CD4-positive, alpha-beta T cell treated with Interleukin-6 at 100 ng/mL for 8 hours (primary cell): ENCODE measurements around the gene SAT2.
"Not testable (repeated sequence)": the region's sequence is repeated elsewhere in the genome, so short reads cannot be mapped to it uniquely, and the experiment has no call there.

ENCODE experiments used
- DNase-seq: peaks from one replicate; pipeline ENCODE4 v3.0.0-alpha.2; 2020; ENCODE audit warnings: mixed read lengths, low spot score

Gene SAT2

DNA sequence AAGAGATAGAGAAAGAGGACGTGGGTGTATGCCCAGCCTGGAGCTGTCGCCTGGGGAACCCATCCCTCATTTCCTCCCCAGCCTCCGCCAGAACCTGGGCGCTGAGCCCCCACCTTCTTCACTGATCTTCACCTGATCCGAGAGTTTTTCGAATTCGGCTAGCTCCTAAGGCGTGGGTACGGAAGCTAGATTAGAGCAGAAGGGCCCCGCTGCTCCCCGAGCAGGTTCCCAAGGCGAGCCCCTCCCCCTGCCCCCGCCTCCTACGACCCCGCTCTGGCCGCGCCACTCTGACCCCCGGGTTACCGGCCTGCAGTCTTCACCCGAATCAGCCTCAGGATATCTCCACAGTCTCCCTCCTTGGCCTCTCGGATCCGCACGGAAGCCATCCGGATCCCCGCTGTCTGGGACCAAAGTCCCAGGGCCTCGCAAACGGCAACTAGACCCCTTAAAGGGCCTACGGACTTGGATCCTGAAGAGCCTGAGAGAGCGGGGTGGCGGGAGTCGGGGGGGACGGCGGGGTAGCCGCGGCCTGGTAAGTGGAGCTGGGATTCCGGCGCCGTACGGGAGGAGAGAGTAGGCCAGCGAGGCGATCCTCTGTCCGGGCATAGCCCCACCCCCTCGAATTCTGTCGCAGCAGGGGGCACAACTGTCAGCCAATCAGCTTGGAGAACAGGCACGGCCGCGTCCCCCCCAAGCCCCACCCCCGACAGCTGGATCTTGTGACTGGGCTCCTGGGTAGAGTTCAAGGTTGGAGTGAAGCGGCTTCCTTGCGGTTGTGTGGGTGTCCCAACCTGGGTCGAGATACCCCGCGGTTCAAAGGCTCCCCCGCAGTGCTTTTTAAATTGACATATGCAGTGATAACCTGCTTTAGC lies at the start of gene SAT2:
SAT2 (minus strand) TSS at position 572 of the 872 bp plus-strand sequence; CDS start at position 386, 186 bp downstream.
- DNase-seq: peak; percentile 90

DNA sequence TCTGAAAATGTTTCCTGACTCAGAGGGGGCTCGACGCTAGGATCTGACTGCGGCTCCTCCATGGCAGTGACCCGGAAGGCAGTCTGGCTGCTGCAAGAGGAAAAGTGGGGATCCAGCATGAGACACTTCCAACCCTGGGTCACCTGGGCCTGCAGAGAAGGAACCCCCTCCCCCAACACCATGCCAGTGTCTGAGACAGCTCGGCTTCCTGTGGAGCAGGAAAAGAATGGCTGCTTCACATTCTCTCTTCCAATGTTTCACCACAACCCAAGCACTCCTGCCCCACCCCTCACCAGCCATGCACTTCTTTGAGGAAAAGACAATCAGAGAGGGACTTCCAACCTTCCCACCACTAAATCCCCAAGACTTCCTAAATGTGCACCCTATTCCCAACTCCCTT lies 48.9 kb upstream of the SAT2 start:
- DNase-seq: no peak

DNA sequence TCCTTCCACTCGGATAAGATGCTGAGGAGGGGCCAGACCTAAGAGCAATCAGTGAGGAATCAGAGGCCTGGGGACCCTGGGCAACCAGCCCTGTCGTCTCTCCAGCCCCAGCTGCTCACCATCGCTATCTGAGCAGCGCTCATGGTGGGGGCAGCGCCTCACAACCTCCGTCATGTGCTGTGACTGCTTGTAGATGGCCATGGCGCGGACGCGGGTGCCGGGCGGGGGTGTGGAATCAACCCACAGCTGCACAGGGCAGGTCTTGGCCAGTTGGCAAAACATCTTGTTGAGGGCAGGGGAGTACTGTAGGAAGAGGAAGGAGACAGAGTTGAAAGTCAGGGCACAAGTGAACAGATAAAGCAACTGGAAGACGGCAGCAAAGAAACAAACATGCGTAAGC lies 47.3 kb upstream of the SAT2 start:
- DNase-seq: no peak

DNA sequence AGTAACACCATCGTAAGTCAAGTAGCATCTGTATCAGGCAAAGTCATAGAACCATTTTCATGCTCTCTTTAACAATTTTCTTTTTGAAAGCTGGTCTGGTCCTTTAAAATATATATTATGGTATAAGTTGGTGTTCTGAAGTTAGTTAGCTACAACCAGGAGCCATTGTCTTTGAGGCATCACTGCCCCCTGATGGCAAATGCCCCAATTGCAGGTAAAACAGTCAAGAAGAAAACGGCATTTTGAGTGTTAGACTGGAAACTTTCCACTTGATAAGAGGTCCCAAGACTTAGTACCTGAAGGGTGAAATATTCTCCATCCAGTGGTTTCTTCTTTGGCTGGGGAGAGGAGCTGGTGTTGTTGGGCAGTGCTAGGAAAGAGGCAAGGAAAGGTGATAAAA lies 45.6 kb upstream of the SAT2 start:
- no peak for DNase-seq

DNA sequence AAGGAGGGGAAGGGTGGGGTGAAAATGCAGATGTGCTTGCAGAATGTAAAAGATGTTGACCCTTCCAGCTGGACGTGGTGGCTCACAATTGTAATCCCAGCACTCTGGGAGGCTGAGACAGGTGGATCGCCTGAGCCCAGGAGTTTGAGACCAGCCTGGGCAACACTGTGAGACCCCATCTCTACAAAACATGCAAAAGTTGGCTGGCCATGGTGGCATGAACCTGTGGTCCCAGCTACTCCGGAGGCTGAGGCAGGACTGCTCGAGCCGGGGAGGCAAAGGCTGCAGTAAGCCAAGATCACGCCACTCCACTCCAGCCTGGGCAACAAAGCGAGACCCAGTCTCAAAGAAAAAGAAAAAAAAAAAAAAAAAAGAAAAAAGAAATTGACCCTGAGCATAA lies 40.9 kb upstream of the SAT2 start:
- no peak for DNase-seq

DNA sequence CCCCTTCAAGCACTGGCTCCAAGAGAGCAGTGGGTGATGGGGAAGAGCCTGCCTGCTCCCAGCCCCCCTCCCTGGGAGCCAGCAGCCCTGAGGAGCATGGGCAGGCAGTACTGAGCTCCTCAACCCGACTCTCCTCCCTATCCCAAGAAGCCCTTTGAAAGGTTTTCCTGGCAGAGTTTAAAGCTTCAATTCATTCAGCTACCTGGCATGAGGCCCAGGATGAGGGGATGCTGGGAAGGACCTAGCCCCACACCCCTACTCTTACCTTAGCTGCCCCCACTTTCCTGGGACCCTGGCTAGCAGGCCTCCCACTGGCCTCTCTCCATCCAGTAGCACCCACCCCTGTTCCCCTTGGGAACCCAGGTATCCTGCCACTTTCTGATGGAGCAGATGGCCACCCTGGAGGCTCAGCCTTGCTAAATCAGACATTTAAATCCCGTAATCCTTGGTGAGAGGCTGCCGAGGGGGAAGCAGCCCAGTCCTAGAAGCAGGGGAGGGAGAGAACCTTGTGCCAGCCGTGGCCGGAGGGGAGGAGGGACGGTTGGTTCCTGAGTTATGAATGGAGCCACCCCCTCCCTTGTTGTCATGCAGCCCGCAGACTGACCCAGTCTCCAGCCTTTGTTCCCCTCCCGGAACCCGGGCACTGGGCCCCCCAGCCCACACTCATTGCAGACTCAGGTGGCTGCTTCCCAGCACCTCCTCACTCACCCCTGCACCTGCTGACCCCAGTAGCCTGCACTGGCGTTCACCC lies 40.2 kb upstream of the SAT2 start:
- no peak for DNase-seq

DNA sequence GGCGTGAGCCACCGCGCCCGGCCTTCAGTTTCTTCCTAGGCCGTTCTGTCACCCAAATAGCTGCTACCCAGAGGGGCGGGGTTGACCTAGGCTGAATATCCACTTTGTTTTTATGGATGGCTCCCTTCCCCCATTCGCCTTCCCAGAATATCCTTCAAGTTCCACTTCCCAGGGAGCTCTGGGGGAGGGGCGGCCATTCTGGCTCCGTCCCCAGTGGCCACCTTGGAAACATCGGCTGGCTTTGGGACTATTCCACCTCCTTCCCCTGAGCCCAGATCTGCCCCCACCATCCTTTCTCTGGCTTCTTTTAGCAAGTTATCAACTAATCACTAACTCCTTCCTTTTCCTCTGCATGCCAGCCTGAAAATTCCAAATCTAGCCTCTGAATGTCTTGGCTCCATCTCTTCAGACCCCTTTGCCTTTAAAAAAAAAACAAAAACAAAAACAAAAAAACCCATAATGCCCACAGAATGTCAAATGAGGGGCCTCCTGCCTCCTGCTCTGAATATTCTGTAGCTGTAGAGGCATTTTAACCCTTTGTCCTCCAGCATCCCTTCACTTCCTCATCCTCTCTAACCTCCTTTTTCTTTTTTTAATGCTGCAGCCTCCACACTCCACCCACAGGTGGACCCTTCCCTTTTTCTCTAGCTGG lies 29.5 kb upstream of the SAT2 start:
- DNase-seq: no peak

DNA sequence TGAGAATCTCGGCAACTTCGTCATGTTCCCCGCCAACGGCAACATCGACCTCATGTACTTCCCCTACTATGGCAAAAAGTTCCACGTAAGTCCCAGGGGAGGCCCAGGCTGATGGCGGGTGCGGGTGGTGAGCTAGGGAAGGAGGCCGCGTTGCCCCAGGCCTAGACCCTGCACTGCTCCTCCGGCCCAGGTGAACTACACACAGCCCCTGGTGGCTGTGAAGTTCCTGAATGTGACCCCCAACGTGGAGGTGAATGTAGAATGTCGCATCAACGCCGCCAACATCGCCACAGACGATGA lies 27.9 kb upstream of the SAT2 start:
- DNase-seq: no peak

DNA sequence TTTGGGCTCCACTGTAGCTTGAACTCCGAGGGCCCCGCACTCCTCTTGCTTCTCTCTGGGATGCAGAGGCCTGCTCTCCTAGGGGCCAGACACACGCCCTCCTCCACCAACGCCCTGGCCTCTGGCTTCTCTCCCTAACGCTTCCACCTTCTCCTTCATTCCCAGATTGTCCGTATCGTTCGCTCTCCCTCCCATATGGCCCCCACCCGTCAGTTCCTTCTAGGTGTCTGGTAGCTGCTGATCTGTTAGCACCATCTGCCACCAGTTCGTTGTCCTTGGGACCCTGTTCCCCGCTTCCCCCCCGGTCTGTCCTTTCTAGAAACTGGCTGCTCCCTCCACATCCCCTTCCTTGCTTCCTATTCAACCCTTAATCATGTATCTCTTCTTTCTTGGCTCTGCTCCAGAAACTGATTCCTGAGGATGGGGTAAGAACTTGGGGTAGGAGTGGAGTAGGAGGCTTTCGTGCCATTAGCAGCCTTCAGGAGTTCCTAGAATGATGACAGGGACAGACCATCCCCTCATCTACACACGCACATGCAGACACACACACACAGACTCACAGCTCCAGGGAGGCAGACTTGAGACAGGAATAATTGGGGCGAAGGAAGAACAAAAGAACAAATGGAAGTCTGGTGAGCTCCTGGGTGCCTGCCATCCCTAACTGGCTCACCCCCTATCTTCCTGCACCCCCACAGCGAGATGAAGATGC lies 27.4 kb upstream of the SAT2 start:
- DNase-seq: no peak

DNA sequence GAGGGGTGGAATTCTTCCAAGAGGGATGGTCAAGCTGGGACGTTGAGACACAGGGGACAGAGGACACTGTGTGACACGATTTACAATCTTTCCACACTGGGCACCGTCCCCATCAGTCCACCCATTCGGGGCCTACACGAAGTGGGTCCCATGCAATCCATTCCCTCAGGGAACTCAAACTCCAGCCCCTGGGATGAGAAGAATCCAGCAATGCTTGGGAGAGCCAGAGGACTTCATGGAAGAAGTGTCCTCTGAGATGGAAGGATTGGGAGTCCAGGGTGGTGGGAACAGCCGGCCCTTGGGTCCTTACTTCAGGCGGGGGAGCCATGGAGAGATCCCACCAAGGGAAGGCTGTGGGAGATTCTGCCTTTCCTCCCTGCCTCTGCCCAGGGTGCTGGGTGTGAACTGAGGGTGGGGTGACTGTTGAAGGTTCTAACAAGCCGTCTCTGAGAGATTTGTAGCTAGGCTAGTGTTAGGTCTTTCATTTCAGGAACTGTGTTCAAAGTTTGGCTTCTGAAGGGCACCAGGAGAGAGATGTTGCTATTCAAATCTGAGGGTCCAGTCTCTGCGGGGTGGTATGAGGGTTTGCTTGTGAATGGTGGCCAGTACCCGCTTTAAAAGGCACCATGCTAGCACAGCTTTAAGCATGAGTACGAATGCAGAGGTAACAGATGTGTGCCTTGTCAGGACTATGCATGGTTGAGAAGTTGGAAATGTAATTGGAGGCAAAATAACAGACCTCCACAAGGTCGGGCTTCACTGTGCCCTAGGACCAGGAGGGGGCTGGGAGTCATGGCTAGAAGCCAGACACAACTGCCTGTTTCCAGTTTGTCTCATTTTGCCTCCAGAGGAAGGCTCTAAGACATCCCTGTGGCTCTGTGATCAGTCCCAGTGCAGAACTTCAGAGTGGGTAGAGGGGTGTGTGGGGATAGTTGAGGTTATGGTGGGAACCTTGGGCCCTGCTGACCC lies 25.1 kb upstream of the SAT2 start:
- no peak for DNase-seq

DNA sequence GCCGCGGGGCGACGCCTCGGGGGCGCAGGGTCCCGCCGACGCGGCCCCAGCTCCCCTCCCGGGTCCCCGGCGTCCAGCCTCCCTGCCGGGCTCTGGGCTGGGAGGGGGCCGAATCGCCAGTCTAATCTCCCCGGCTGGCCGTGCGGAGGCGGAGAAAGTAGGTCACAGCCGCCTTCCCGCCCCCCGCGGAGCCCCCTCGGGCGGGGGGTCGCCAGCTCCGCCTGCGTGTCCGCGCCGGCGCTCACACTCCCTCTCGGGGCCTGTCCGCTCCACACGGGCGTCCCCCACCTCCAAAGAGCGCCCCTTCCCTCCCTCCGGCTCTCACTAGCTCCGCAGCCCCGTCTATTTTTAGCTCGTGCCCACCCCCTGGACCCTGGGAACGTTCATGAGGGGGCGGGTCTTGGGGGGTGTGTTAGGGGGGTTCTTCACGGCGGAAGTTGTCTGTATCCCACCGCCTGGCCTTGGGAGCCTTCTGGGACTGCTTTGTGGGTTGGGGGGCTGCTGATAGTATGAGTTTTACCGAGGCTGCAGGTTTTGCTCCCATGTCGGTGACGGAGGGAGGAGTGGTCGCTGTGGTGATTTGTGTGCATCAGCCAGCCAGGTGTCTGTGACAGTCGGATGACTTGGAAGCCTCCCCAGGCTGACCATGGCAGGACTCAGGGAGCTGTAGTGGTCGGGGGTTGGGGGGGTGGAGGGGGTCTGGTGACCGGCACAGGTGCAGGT lies 24.2 kb upstream of the SAT2 start:
- DNase-seq: no peak

DNA sequence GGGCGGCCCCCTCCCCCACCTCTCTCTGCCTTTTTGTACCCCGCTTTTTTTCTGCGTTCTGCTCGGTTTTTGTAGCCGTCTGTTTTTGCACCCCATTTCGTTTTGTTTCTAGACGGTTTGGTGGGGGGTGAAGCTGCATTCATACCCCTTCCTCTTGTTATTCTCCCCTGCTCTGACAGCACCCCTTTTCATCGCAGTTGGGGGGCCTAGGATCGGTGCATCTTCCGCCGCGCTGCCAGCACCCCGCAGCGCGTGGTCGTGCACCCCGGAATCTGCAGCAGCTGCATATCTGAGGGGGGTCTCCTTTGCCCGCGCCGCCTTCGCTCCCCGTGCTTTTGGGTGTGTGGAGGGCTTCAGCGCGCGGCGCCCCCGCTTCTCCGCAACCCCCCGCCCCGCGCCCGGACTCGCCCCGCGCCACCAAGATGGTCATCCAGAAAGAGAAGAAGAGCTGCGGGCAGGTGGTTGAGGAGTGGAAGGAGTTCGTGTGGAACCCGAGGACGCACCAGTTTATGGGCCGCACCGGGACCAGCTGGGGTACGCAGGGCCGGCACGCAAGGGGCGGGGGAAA lies 23.6 kb upstream of the SAT2 start:
- DNase-seq: no peak

DNA sequence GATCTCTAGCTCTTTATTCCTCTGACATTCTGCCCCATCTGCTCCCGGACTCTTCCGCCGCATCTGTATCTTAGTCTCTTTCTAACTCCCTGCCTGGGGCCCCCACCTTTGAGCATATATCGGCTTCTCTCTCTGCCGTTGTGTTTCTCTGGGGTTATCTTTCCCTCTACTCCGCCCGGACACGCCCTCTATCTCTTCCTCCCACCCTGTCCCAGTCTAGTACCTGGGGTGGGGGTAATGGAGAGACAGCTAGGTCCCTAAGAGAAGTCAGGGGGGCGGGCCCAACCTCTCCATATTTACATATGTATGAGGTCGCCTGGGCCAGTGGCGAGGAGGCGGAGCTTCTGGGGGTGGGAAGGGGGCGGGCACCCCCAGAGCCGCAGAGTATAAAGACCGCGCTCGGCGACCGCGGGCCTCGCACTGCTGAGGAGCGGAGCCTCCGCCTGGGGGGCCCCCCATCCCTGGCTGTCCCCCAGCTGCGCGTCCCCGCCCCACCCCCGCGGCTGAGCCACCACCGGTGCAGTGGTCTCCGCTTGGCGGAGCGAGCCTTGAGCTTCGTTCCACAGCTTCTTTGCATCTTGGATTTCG lies 23.0 kb upstream of the SAT2 start, which contains the start of gene ATP1B2:
ATP1B2 (plus strand) TSS at position 418 of the 588 bp plus-strand sequence. CDS start 593 bp downstream, outside the sequence.
- peak; percentile 62 for DNase-seq

DNA sequence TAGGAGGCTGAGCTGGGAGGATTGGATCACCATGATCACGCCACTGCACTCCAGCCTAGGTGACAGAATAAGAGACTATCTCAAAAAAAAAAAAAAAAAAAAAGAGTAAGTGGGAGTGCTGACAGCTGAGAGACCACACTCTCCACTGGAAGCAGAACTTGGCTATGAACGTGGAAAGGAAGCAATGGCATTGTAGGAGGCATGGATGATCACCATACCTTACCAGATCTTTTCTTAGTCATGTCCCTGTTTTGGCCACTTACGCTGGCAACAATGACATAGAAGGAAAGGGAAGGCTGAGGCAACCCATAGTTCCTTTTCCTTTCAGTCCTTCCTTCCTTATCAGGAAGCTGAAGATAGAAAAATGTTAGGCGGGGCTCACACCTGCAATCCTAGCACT lies 19.4 kb upstream of the SAT2 start:
- no peak for DNase-seq

DNA sequence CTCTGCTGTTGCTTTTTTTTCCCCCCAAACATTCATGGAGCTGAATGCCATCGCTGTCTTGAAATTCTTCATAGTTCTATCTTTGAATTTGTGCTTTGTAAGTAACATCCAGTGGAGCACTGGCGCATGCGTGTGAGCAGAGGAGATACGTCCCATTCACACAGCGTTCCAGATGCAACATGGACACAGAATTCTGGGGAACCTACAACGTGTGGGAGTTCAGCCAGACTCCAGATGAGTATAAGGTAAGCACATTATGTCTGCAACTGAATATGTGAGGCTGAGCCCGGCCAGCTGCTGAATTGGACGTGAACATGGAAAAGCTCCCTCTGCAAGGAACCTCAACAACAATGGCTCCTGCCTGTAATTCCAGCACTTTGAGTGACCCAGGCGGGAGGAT lies 18.8 kb upstream of the SAT2 start:
- no peak for DNase-seq

DNA sequence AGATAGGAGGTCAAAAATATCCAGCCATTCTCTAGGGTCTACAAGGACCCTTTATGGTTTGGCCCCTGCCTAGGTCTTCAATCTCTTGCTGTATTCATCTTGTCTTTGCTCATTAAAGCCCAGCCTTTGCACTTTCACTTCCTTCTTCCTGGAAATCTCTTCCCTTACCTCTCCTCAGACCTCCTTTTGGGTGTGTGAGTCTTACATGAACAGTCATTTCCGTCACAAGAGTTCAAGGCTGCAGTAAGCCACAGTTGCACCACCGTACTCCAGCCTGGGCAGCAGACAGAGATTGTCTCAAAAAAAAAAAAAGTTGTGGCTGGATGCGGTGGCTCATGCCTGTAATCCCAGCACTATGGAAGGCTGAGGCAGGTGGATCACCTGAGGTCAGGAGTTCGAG lies 17.2 kb upstream of the SAT2 start:
- DNase-seq: no peak

DNA sequence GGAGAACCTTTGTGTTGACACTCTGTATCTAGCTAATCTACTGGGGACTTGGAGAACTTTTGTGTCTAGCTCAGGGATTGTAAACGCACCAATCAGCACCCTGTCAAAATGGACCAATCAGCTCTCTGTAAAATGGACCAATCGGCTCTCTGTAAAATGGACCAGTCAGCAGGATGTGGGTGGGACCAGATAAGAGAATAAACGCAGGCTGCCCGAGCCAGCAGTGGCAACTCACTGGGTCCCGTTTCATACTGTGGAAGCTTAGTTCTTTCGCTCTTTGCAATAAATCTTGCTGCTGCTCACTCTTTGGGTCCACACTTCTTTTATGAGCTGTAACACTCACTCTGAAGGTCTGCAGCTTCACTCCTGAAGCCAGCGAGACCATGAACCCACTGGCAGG lies 14.0 kb upstream of the SAT2 start:
- DNase-seq: not testable (repeated sequence)

DNA sequence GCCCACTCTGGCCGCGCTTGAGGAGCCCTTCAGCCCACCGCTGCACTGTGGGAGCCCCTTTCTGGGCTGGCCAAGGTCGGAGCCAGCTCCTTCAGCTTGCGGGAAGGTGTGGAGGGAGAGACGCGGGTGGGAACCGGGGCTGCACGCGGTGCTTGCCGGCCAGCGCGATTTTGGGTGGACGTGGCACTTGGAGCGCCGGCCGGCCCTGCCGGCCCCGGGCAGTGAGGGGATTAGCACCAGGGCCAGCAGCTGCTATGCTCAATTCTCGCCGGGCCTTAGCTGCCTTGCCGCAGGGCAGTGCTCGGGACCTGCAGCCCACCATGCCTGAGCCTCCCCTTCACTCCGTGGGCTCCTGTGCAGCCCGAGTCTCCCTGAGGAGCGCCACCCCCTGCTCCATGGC lies 13.2 kb upstream of the SAT2 start:
- no peak for DNase-seq

DNA sequence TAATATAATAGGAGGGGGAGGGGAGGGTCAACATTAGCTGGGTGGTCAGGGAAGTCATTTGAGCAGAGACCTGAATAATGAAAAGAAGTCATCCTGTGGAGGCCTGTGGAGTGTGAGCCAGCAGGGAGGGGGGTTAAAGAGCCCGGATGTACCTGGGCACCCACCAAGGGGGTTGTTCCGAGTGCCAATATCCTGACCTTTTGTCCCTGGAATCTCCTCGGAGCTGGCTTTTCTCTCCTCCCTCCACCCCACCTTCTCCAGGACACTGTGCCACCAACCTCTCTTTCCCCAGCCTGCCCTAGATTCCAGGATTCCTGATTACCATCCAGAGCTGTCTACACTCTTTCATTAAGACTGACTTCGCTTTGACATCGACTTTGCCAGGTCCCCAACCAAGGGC lies 8.5 kb upstream of the SAT2 start:
- no peak for DNase-seq

DNA sequence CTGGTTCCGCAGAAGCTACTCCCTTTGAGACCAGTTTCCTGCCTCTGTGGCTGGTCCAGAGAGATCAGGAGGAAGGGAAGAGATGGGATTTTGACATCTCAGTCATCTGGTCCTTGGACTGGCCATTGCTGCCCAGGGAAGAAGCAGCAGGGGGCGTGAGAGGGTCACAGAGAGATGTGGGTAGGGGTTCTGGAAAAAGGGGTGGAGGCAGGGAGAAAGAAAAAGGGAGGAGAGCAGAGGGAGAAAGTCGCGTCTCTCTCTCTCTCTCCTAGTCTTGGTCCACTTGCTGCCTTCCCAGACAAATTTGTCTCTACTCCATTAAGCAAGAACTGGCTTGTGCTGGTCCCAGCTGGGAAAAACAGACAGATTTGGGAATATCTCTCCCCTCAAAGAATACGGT lies 6.8 kb upstream of the SAT2 start:
- DNase-seq: no peak
